Fibroblast of peridontal ligament (primary cell): ENCODE measurements around the gene RHPN2.

Experiments used
- DNase-seq: peaks from one replicate; pipeline ENCODE4 v3.0.0-alpha.2; 2010; ENCODE audit errors: extremely low read depth

RHPN2 gene

GRCh38 chr19:33064792-33065550, at the start of gene RHPN2:
Gene RHPN2, minus strand, starts transcription at chr19:33064888. Its CDS starts 36 bp downstream, at chr19:33064852.
- peak; percentile 37 for DNase-seq

GRCh38 chr19:33114312-33114711, 49.6 kb upstream of the RHPN2 start:
- no peak for DNase-seq

- no peak for DNase-seq
Measured at GRCh38 chr19:33111587-33111986, 46.9 kb upstream of the RHPN2 start.

- peak; percentile 17 for DNase-seq
Measured at GRCh38 chr19:33110137-33110910, 45.6 kb upstream of the RHPN2 start.

GRCh38 chr19:33108161-33108560, 43.5 kb upstream of the RHPN2 start:
- no peak for DNase-seq

GRCh38 chr19:33102893-33103292, 38.2 kb upstream of the RHPN2 start:
- DNase-seq, result no peak

- no peak for DNase-seq
Measured at GRCh38 chr19:33100894-33101644, 36.4 kb upstream of the RHPN2 start.

GRCh38 chr19:33098055-33098534, 33.4 kb upstream of the RHPN2 start:
- no peak for DNase-seq

GRCh38 chr19:33096005-33096404, 31.3 kb upstream of the RHPN2 start:
- no peak for DNase-seq

GRCh38 chr19:33094436-33095067, 29.9 kb upstream of the RHPN2 start:
- DNase-seq, result no peak

- no peak for DNase-seq
Measured at GRCh38 chr19:33093420-33094210, 28.9 kb upstream of the RHPN2 start.

- DNase-seq, result no peak
Measured at GRCh38 chr19:33090179-33090578, 25.5 kb upstream of the RHPN2 start.

- DNase-seq, result no peak
Measured at GRCh38 chr19:33089010-33089409, 24.3 kb upstream of the RHPN2 start.

- no peak for DNase-seq
Measured at GRCh38 chr19:33086955-33087354, 22.3 kb upstream of the RHPN2 start.

- DNase-seq, result no peak
Measured at GRCh38 chr19:33085570-33086128, 21.0 kb upstream of the RHPN2 start.

GRCh38 chr19:33080761-33081681, 16.3 kb upstream of the RHPN2 start, which contains the start of gene GPATCH1:
Gene GPATCH1, plus strand, starts transcription at chr19:33081181. Its CDS starts 13 bp downstream, at chr19:33081194.
- DNase-seq, result peak; percentile 69

- DNase-seq, result no peak
Measured at GRCh38 chr19:33075519-33075918, 10.8 kb upstream of the RHPN2 start.

GRCh38 chr19:33071887-33072286, 7.2 kb upstream of the RHPN2 start:
- DNase-seq, result no peak

GRCh38 chr19:33067121-33067520, 2.4 kb upstream of the RHPN2 start:
- no peak for DNase-seq
